GM23248 (cell line): ENCODE results near the gene COBLL1.

Experiments
- EZH2 ChIP-seq: fragments of 200-600 bp; sonication (generic); IDR thresholded peaks from 2 replicates; pipeline ENCODE4 v1.6.1; 2018; ENCODE audit warnings: antibody characterized with exemption, mild to moderate bottlenecking; ENCODE audit not compliant: insufficient read depth, poor library complexity, severe bottlenecking
- EZH2phosphoT487 ChIP-seq: fragments of 200-600 bp; sonication (generic); IDR thresholded peaks from 2 replicates; pipeline ENCODE4 v1.6.1; 2018; ENCODE audit warnings: antibody characterized with exemption, moderate library complexity, mild to moderate bottlenecking, low read depth; ENCODE audit not compliant: insufficient read depth

DNA sequence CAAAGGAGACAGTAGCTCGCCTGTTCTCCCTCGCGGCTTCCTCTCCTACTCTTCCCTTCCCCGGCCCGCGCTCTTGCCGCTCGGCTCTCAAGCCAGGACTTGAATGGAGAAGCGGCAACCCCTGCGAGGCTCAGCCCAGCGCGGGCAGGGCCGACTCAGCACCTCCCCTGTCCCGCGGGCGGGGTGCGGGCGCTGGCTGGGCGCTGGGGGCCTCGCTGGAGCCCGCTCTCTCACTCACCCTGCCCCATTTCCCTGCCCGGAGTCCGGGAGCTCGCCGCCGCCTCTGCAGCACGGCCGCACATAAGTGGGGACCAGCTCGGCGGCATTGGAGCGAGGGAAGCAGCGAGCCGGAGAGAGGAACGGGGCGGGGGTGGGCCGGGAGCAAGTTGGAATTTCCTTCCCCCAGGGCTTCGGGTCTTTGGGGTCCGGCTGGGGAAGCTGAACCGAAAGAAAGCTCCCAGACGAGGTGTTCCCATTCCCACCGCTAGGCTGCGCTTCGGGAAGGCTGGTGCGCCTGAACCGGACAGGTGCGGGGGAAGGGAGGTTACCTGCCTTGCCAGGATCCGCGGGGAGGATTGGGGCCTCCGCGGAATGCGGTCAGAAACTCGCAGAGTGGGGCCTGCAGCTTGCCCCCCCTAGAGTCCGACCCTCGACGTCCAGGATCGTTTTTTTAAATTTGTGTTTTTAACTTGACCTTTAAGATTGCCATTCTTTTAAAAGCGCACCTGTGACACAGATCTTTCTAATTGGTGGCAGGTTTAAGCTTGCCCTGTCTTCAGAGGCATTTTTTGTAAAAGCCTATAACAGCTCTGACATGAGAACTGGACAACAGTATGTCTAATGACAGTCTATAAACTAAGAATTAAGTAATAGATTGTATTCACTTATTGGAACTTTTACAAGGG, at the start of gene COBLL1:
- TF ChIP-seq EZH2: no peak
- TF ChIP-seq EZH2phosphoT487: no peak
